Astrocyte of the cerebellum (primary cell): ENCODE data around the gene MED12L.

Experiments
- DNase-seq: peaks from one replicate; pipeline ENCODE4 v3.0.0-alpha.2; 2011; ENCODE audit warnings: low read depth
- H3K4me3 ChIP-seq: 2 replicates; pipeline ENCODE4 v1.5.1; 2011; ENCODE audit warnings: mild to moderate bottlenecking, low read depth, low read length, moderate library complexity
- in situ Hi-C: cut with HindIII; loops from 2 replicates; pipeline ENCODE4 v1.10.0; 2017; ENCODE audit warnings: low sequenced_read_pairs
- TF ChIP-seq, protein P1 (sequence below): IDR thresholded peaks from 2 replicates; pipeline ENCODE4 v1.5.1; 2012; ENCODE audit warnings: low read length, low read depth, moderate library complexity, mild to moderate bottlenecking; ENCODE audit errors: missing control alignments

MED12L gene

DNA sequence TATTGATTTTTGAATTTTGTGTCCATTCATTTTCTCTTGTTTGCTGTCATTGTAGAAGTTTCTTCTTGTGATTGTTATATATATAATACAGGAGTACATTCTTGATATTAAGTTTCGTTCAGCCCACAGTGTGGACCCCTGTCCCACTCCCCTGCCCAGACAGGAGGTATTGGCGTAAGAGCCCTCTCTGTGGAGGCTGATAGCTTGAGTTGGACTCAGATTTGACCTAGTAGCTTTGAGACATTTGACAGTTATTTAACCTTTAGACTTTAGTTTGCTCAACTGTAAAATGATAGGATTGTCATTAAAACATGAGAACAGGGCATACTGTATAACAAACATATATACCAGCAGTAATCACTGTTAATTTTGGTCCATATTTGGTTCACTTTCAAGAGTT, 90.5 kb downstream of the MED12L start:
- no peak for DNase-seq
- TF ChIP-seq, protein P1, sequence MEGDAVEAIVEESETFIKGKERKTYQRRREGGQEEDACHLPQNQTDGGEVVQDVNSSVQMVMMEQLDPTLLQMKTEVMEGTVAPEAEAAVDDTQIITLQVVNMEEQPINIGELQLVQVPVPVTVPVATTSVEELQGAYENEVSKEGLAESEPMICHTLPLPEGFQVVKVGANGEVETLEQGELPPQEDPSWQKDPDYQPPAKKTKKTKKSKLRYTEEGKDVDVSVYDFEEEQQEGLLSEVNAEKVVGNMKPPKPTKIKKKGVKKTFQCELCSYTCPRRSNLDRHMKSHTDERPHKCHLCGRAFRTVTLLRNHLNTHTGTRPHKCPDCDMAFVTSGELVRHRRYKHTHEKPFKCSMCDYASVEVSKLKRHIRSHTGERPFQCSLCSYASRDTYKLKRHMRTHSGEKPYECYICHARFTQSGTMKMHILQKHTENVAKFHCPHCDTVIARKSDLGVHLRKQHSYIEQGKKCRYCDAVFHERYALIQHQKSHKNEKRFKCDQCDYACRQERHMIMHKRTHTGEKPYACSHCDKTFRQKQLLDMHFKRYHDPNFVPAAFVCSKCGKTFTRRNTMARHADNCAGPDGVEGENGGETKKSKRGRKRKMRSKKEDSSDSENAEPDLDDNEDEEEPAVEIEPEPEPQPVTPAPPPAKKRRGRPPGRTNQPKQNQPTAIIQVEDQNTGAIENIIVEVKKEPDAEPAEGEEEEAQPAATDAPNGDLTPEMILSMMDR, result no peak
- H3K4me3 ChIP-seq, result no peak overlapping the region
- in situ Hi-C loops, result no loop called here

DNA sequence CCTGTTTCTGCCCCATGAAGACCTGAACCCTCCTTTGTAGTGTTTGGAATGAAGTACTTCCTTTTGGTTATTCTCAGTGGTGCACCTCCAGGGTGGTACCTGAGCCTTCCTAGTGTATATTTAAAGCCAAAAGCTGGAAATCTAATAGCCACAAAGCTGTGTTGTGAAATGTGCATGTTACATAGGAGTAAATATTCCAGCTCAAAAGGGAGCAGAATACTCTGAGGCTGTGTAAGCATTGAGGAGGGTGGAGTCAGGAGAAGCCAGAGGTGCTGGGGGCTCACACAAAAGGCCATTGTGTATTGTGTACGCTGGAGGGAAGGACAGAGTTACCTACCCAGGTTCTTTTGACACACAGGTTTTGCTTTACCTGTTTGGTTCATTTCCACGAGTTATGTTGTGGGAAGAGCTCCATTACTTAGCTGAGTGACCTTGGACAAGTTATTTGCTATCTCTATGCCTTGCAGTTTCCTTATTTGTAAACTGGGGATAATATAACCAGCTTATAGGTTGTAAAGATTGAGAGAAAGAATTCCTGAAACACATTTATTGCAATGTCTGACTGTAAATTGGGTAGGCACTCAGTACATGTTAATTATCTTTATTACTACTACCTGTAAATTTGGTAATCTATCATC, 92.9 kb downstream of the MED12L start:
- in situ Hi-C loops, result no loop called here
- TF ChIP-seq, protein P1, result no peak
- no peak overlapping the region for H3K4me3 ChIP-seq
- DNase-seq, result no peak

DNA sequence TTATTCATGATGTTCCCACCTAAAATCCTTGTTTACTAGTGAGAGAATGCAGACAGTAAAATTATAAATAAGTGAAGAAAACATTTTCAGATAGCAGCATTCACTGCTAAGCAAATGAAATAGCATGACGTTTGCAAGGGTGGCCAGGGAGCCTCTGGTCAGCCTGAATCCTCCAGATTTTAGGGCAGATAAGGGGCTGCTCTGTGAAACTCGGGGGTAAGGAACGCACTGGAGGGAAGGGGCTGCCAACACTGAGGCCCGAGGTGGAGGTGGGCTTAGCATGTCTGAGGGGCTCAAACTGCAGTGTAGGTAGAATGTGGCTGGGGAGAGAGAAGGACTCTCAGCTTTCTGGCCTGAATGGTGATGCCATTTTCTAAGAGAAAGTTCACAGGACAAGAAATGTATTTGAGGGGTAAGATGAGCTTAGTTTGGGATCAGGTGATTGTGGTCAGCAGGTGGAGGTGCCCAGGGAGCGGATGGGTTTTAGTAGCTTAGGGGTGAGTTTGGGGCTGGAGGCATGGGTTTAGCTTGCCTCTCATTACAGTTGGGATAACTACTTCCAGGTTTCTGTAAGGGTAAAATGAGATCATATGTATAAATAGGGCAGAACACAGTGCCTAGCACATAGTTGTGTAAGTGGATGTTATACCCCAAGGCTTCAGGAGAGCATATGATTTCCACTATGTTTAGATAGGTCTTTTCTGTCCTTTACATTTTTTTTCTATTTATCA, 97.0 kb downstream of the MED12L start:
- in situ Hi-C loops, result no loop called here
- no peak overlapping the region for H3K4me3 ChIP-seq
- TF ChIP-seq, protein P1, result no peak
- no peak for DNase-seq

- in situ Hi-C loops, result no loop called here
Observed at GRCh38 chr3:151183265-151183671, 97.8 kb downstream of the MED12L start.

GRCh38 chr3:151191095-151191494, 105.6 kb downstream of the MED12L start:
- TF ChIP-seq, protein P1, result no peak
- H3K4me3 ChIP-seq, result no peak overlapping the region
- in situ Hi-C loops, result no loop called here
- no peak for DNase-seq

More at GRCh38 chr3:151183265-151183671, 97.8 kb downstream of the MED12L start:
- TF ChIP-seq, protein P1, result no peak
- DNase-seq, result no peak
- no peak overlapping the region for H3K4me3 ChIP-seq

GRCh38 chr3:151192545-151192944, 107.1 kb downstream of the MED12L start:
- DNase-seq, result no peak
- in situ Hi-C loops, result no loop called here
- TF ChIP-seq, protein P1, result no peak

More at GRCh38 chr3:151192545-151192944, 107.1 kb downstream of the MED12L start:
- H3K4me3 ChIP-seq, result no peak overlapping the region
